IPS DF 19.7 (cell line): ENCODE measurements around the gene ARL13A.
"Not testable (repeated sequence)": the region's sequence is repeated elsewhere in the genome, so short reads cannot be mapped to it uniquely, and the experiment has no call there.

ENCODE experiments used
- DNase-seq: peaks from one replicate; pipeline ENCODE4 v3.0.0-alpha.2; 2013; ENCODE audit warnings: low read depth, low spot score

ARL13A gene

GRCh38 chrX:100969408-100969807, at the start of gene ARL13A:
Gene ARL13A, plus strand, starts transcription at chrX:100969708. Its CDS starts 3,982 bp downstream, at chrX:100973690.
- DNase-seq = no peak

- DNase-seq = no peak
Observed at GRCh38 chrX:100924375-100924774, 45.1 kb upstream of the ARL13A start.

GRCh38 chrX:100926453-100926852, 43.1 kb upstream of the ARL13A start:
- no peak for DNase-seq

GRCh38 chrX:100928660-100929613, 40.6 kb upstream of the ARL13A start, which contains the start of gene XKRX:
Gene XKRX, minus strand, starts transcription at chrX:100928917. Its CDS starts 613 bp downstream, at chrX:100928304.
- DNase-seq = no peak

GRCh38 chrX:100931218-100931924, 38.1 kb upstream of the ARL13A start:
- no peak for DNase-seq

- no peak for DNase-seq
Observed at GRCh38 chrX:100931925-100932285, 37.6 kb upstream of the ARL13A start.

GRCh38 chrX:100935767-100936166, 33.7 kb upstream of the ARL13A start:
- no peak for DNase-seq

- no peak for DNase-seq
Observed at GRCh38 chrX:100939333-100939732, 30.2 kb upstream of the ARL13A start.

GRCh38 chrX:100944601-100945000, 24.9 kb upstream of the ARL13A start:
- DNase-seq = no peak

- no peak for DNase-seq
Observed at GRCh38 chrX:100946299-100946927, 23.1 kb upstream of the ARL13A start.

GRCh38 chrX:100948557-100948956, 21.0 kb upstream of the ARL13A start:
- DNase-seq = no peak

GRCh38 chrX:100962811-100963210, 6.7 kb upstream of the ARL13A start:
- DNase-seq = no peak

GRCh38 chrX:100964362-100964761, 5.1 kb upstream of the ARL13A start:
- DNase-seq = no peak

- DNase-seq = no peak
Observed at GRCh38 chrX:100969936-100970335, 428 bp downstream of the ARL13A start.

GRCh38 chrX:100973411-100973810, 3.9 kb downstream of the ARL13A start:
- DNase-seq = no peak

- no peak for DNase-seq
Observed at GRCh38 chrX:100975212-100975611, 5.7 kb downstream of the ARL13A start.

GRCh38 chrX:100976211-100976610, 6.7 kb downstream of the ARL13A start:
- no peak for DNase-seq

- no peak for DNase-seq
Observed at GRCh38 chrX:100979881-100980607, 10.5 kb downstream of the ARL13A start.

GRCh38 chrX:100980608-100981497, 11.3 kb downstream of the ARL13A start:
- no peak for DNase-seq

GRCh38 chrX:100981498-100981845, 12.0 kb downstream of the ARL13A start:
- not testable (repeated sequence) for DNase-seq

- DNase-seq = no peak
Observed at GRCh38 chrX:100984818-100985217, 15.3 kb downstream of the ARL13A start.
